SK-N-SH (cell line): ENCODE data around the gene AFAP1L2. TPM values are rescaled to one million over a fixed set of nuclear protein-coding genes. Genes with fewer than 3 reads are reported as not detected.
A peak's percentile ranks its signal among the peaks of the same experiment; 100 is the strongest.

Experiments
- CTCF ChIA-PET: fragments of 300-600, 350-600 bp; formaldehyde crosslinking; extraction: SDS; loops from one replicate; lab custom pipeline; 2021; lab: Yijun Ruan, JAX
- POLR2A ChIA-PET: fragments of 350-600 bp; sonication (Branson Sonifier 250); formaldehyde crosslinking; extraction: SDS; loops from one replicate; lab custom pipeline; 2020; ENCODE audit warnings: antibody characterized with exemption, inconsistent platforms; lab: Yijun Ruan, JAX
- DNase-seq: peaks from one replicate; pipeline ENCODE4 v3.0.0; 2012
- H2AFZ ChIP-seq: fragments of 200-600 bp; sonication (generic); 2 replicates; pipeline ENCODE4 v1.8.1; 2016; ENCODE audit warnings: antibody characterized with exemption, mild to moderate bottlenecking, low read depth
- H3F3A ChIP-seq: fragments of 200-600 bp; sonication (generic); replicated peaks from 2 replicates; pipeline ENCODE3; 2016; ENCODE audit warnings: antibody characterized with exemption, mild to moderate bottlenecking; ENCODE audit not compliant: insufficient read depth
- H3K27ac ChIP-seq, 2 experiments: fragments of 200-500 bp in 1 of 2; fragments of 200-600 bp in 1 of 2; sonication (Bioruptor generic) in 1 of 2; sonication (generic), shearing (Covaris generic) in 1 of 2; 2 replicates each; pipeline versions ENCODE4 v1.5.1 to v1.6.1; 2014 to 2016; ENCODE audit warnings: low read depth in 2 of 2, inconsistent platforms in 1 of 2, low read length in 1 of 2, mild to moderate bottlenecking in 1 of 2, mixed read lengths in 1 of 2
- H3K27me3 ChIP-seq: fragments of 200-600 bp; sonication (generic), shearing (Covaris generic); 2 replicates; pipeline ENCODE4 v1.6.1; 2016; ENCODE audit warnings: mixed run types; ENCODE audit not compliant: insufficient read depth
- H3K36me3 ChIP-seq, 2 experiments: fragments of 200-500 bp in 1 of 2; fragments of 200-600 bp in 1 of 2; sonication (Bioruptor generic) in 1 of 2; sonication (generic) in 1 of 2; replicated peaks in 1 of 2; 2 replicates each; pipeline versions ENCODE3 to v1.5.1; 2014 to 2016; ENCODE audit warnings: low read length in 1 of 2, mild to moderate bottlenecking in 1 of 2; ENCODE audit not compliant: insufficient read depth in 2 of 2, control insufficient read depth in 1 of 2
- H3K4me1 ChIP-seq, 2 experiments: fragments of 200-500 bp in 1 of 2; fragments of 200-600 bp in 1 of 2; sonication (Bioruptor generic) in 1 of 2; sonication (generic), shearing (Covaris generic) in 1 of 2; 2 replicates each; pipeline versions ENCODE4 v1.5.1 to v1.6.1; 2014 to 2016; ENCODE audit warnings: low read depth in 1 of 2, low read length in 1 of 2, mixed run types in 1 of 2; ENCODE audit not compliant: insufficient read depth in 2 of 2, control insufficient read depth in 1 of 2
- H3K4me2 ChIP-seq: fragments of 200-600 bp; sonication (generic), shearing (Covaris generic); 2 replicates; pipeline ENCODE4 v1.6.1; 2017; ENCODE audit warnings: mixed run types
- H3K4me3 ChIP-seq, 2 experiments: fragments of 200-500 bp in 1 of 2; fragments of 200-600 bp in 1 of 2; sonication (Bioruptor generic) in 1 of 2; sonication (generic), shearing (Covaris generic) in 1 of 2; 2 replicates each; pipeline versions ENCODE4 v1.5.1 to v1.8.1; 2014 to 2016; ENCODE audit warnings: low read depth in 2 of 2, inconsistent platforms in 1 of 2, low read length in 1 of 2, mild to moderate bottlenecking in 1 of 2, mixed read lengths in 1 of 2, moderate library complexity in 1 of 2
- H3K79me2 ChIP-seq: fragments of 200-600 bp; sonication (generic); 2 replicates; pipeline ENCODE4 v1.8.1; 2017; ENCODE audit warnings: mild to moderate bottlenecking; ENCODE audit not compliant: insufficient read depth
- H3K9ac ChIP-seq: fragments of 200-600 bp; sonication (generic); 2 replicates; pipeline ENCODE4 v1.6.1; 2017; ENCODE audit warnings: mixed run types
- H3K9me2 ChIP-seq: fragments of 200-600 bp; sonication (generic); 2 replicates; pipeline ENCODE4 v1.6.1; 2017; ENCODE audit warnings: mixed run types
- H3K9me3 ChIP-seq: fragments of 200-600 bp; sonication (generic); 2 replicates; pipeline ENCODE4 v1.6.1; 2017; ENCODE audit warnings: mixed run types, mild to moderate bottlenecking, moderate library complexity
- H4K20me1 ChIP-seq: fragments of 200-600 bp; sonication (generic); 2 replicates; pipeline ENCODE4 v1.6.1; 2017; ENCODE audit warnings: mild to moderate bottlenecking, mixed run types; ENCODE audit not compliant: insufficient read depth
- CHD2 ChIP-seq: fragments of 150-350 bp; IDR thresholded peaks from 2 replicates; pipeline ENCODE4 v1.6.1; 2018; ENCODE audit warnings: low read length; ENCODE audit not compliant: partially characterized antibody
- CTCF ChIP-seq: fragments of 200-600 bp; sonication (generic); IDR thresholded peaks from 2 replicates; pipeline ENCODE4 v1.6.1; 2017; ENCODE audit warnings: antibody characterized with exemption, mild to moderate bottlenecking, moderate library complexity
- ELF1 ChIP-seq: IDR thresholded peaks from 2 replicates; pipeline ENCODE4 v1.4.0; 2012
- EP300 ChIP-seq, 2 experiments: IDR thresholded peaks; 2 replicates each; pipeline versions ENCODE4 v1.4.0 to v1.6.1; 2012; ENCODE audit warnings: borderline replicate concordance in 1 of 2, low read depth in 1 of 2, low read length in 1 of 2
- FOXJ3 ChIP-seq: sonication (generic); formaldehyde crosslinking; IDR thresholded peaks from 2 replicates; pipeline ENCODE4 v1.5.1; 2020; ENCODE audit warnings: mild to moderate bottlenecking, missing genetic modification reagents
- GABPA ChIP-seq: IDR thresholded peaks from 2 replicates; pipeline ENCODE4 v1.4.0; 2012; ENCODE audit warnings: low read depth, mild to moderate bottlenecking
- JUND ChIP-seq: IDR thresholded peaks from 2 replicates; pipeline ENCODE4 v1.4.0; 2012
- MAX ChIP-seq: IDR thresholded peaks from 2 replicates; pipeline ENCODE4 v1.4.0; 2012; ENCODE audit warnings: low read depth
- NFIC ChIP-seq: IDR thresholded peaks from 2 replicates; pipeline ENCODE4 v1.4.0; 2012; ENCODE audit warnings: borderline replicate concordance
- NRF1 ChIP-seq: IDR thresholded peaks from 2 replicates; pipeline ENCODE4 v1.6.1; 2012; ENCODE audit warnings: low read depth, mild to moderate bottlenecking, low read length
- POLR2AphosphoS5 ChIP-seq: IDR thresholded peaks from 2 replicates; pipeline ENCODE4 v1.6.1; 2012; ENCODE audit warnings: low read depth, low read length
- RCOR1 ChIP-seq: fragments of 150-350 bp; IDR thresholded peaks from 2 replicates; pipeline ENCODE4 v1.6.1; 2017; ENCODE audit warnings: antibody characterized with exemption, low read length
- REST ChIP-seq: IDR thresholded peaks from 2 replicates; pipeline ENCODE4 v1.6.1; 2012; ENCODE audit warnings: mild to moderate bottlenecking, low read depth, low read length, moderate library complexity
- RXRA ChIP-seq: IDR thresholded peaks from 2 replicates; pipeline ENCODE4 v1.4.0; 2012; ENCODE audit warnings: low read depth, mild to moderate bottlenecking, borderline replicate concordance
- SIN3A ChIP-seq: IDR thresholded peaks from 2 replicates; pipeline ENCODE4 v1.6.1; 2012; ENCODE audit warnings: low read depth, mild to moderate bottlenecking, low read length, moderate library complexity, borderline replicate concordance
- TCF12 ChIP-seq: IDR thresholded peaks from 2 replicates; pipeline ENCODE4 v1.4.0; 2012
- USF2 ChIP-seq: fragments of 150-350 bp; IDR thresholded peaks from 2 replicates; pipeline ENCODE4 v1.6.1; 2017; ENCODE audit warnings: antibody characterized with exemption, low read length, low read depth, borderline replicate concordance
- WGBS: methylation state at CpG from one replicate; pipeline ENCODE4 v1.1.6; 2017; ENCODE audit warnings: low lambda C conversion rate; 5-methylcytosine and 5-hydroxymethylcytosine counted together
- polyA plus RNA-seq, 3 experiments: library from polyadenylated mRNA; depleted of rRNA; stranded (reverse); fragments of >200 nt; gene quantifications; 2 replicates each; pipeline ENCODE4 v1.2.3, GENCODE V29; 2012

AFAP1L2 gene
- 0.54 and 0.70 TPM in 2 replicates for polyA plus RNA-seq (2012; rRNA removed)
- polyA plus RNA-seq (2012; cell fraction: cytosol; rRNA removed) = 0.18 and 0.46 TPM in 2 replicates
- polyA plus RNA-seq (2012; cell fraction: nucleus; rRNA removed) = 1.7 and 1.9 TPM in 2 replicates

- CTCF ChIA-PET = interaction anchor here (0.7 to 4.3 kb wide), 5 partner anchors 9 to 300 kb away, joined by 3 to 30 read pairs (median 3); no protein-coding TSS in a partner anchor
- H3K9ac ChIP-seq = no peak within 1 kb of the TSS
- POLR2A ChIA-PET = no interaction called here
- no peaks in the 10 kb centered on the region for H3K9me3 ChIP-seq
- no peaks in the 10 kb centered on the region for H4K20me1 ChIP-seq
- no peaks in the 10 kb centered on the region for H3K36me3 ChIP-seq
- peaks cover 0 to 7% of the 10 kb centered on the region in 2 experiments; a peak in 1 of 4 replicates for H3K4me1 ChIP-seq
- peak within 1 kb of the TSS; percentile 29 for H3K4me2 ChIP-seq
- H2AFZ ChIP-seq = 0 out of 2 replicates have a peak within 1 kb of the TSS, but pooled peaks have one; percentile 29
- H3F3A ChIP-seq = no peaks in the 10 kb centered on the region
- H3K27me3 ChIP-seq = peaks cover 27% of the 10 kb centered on the region; the same call in 1 of the 2 replicates
- DNase-seq = peak; percentile 84
- no peaks in the 10 kb centered on the region for H3K9me2 ChIP-seq
- H3K27ac ChIP-seq = no peak within 1 kb of the TSS
- 72% methylated on average over 5 of the region's 88 CpGs for WGBS
- H3K79me2 ChIP-seq = no peaks in the 10 kb centered on the region
- no peak for TF ChIP-seq RXRA
- no peak for TF ChIP-seq CTCF
- TF ChIP-seq RCOR1 = no peak
- TF ChIP-seq CHD2 = no peak
- TF ChIP-seq FOXJ3 (CRISPR knock-in tag) = no peak
- TF ChIP-seq, all 33 proteins: peak for 0
- peak within 1 kb of the TSS in 1 of 2 experiments; percentile 43; a peak in 2 of 4 replicates for H3K4me3 ChIP-seq
Observed at GRCh38 chr10:114404171-114405010, at the start of gene AFAP1L2. TSS of gene AFAP1L2 (minus strand) at chr10:114404502. CDS start at chr10:114404455, 47 bp downstream.

GRCh38 chr10:114453576-114453975 is 49.3 kb upstream of the AFAP1L2 start:
- Histone ChIP-seq H3K79me2 (no peaks in the 10 kb centered on the region), H3K9me2 (no peaks in the 10 kb centered on the region), H3K27ac (no peak overlapping the region), H3K4me2 (no peak overlapping the region), H2AFZ (no peak overlapping the region), H3F3A (no peaks in the 10 kb centered on the region), H4K20me1 (no peaks in the 10 kb centered on the region), H3K4me3 (no peak overlapping the region), H3K9ac (no peak overlapping the region), H3K9me3 (no peaks in the 10 kb centered on the region), H3K27me3 (no peaks in the 10 kb centered on the region), H3K4me1 (no peaks in the 10 kb centered on the region), H3K36me3 (peaks cover 0 to 11% of the 10 kb centered on the region in 2 experiments)
- 90% methylated on average over 9 of the region's 9 CpGs for WGBS
- CTCF ChIA-PET = interaction anchor here (1.1 to 3.4 kb wide), 4 partner anchors 16 to 149 kb away, joined by 3 to 14 read pairs (median 3); no protein-coding TSS in a partner anchor
- DNase-seq = no peak
- POLR2A ChIA-PET = no interaction called here
- TF ChIP-seq ELF1 (no peak), SIN3A (no peak), NFIC (no peak), MAX (no peak), TCF12 (no peak), REST (no peak), RCOR1 (no peak), JUND (no peak), POLR2AphosphoS5 (no peak), GABPA (no peak), EP300 (IDR thresholded peaks at IDR 0.05; ENCODE audit: borderline replicate concordance in 1 of 2, low read depth in 1 of 2, low read length in 1 of 2) (no peak), CTCF (no peak), USF2 (no peak), NRF1 (no peak)
